GM12872 (cell line): ENCODE results near the gene RERE.

Source experiments
- CTCF ChIP-seq: IDR thresholded peaks from 3 replicates; pipeline ENCODE4 v1.5.1; 2011; ENCODE audit warnings: low read depth, mild to moderate bottlenecking, low read length, moderate library complexity; ENCODE audit not compliant: insufficient read depth

RERE gene

GRCh38 chr1:8330271-8331125 is 486.9 kb downstream of the RERE start:
- no peak for TF ChIP-seq CTCF

- no peak for TF ChIP-seq CTCF
Observed at GRCh38 chr1:8329858-8330257, 487.6 kb downstream of the RERE start.

GRCh38 chr1:8329439-8329838 is 488.0 kb downstream of the RERE start:
- TF ChIP-seq CTCF, result no peak

GRCh38 chr1:8328271-8328670 is 489.2 kb downstream of the RERE start:
- TF ChIP-seq CTCF, result no peak

- no peak for TF ChIP-seq CTCF
Observed at GRCh38 chr1:8326265-8326664, 491.2 kb downstream of the RERE start.

- no peak for TF ChIP-seq CTCF
Observed at GRCh38 chr1:8325771-8326170, 491.7 kb downstream of the RERE start.

- no peak for TF ChIP-seq CTCF
Observed at GRCh38 chr1:8324176-8324810, 493.1 kb downstream of the RERE start.
